K562 (cell line): ENCODE measurements around the gene MIEN1. TPM values are rescaled to one million over a fixed set of nuclear protein-coding genes. Genes with fewer than 3 reads are reported as not detected.

Experiments
- BCOR ChIP-seq: fragments of 450-650 bp; IDR thresholded peaks from 2 replicates; pipeline ENCODE4 v1.6.1; 2016
- CAMTA2 ChIP-seq: fragments of 250-450 bp; sonication (Bioruptor Pico); conservative IDR thresholded peaks from 2 replicates; pipeline ENCODE4 v1.5.1; 2022
- CBX8 ChIP-seq: fragments of 200-600 bp; sonication (generic); IDR thresholded peaks from 2 replicates; pipeline ENCODE4 v1.6.1; 2012; ENCODE audit warnings: borderline replicate concordance, mixed run types, low read depth, mild to moderate bottlenecking, moderate library complexity, mixed read lengths, low read length, control low read depth, inconsistent platforms; ENCODE audit not compliant: poor library complexity, severe bottlenecking; ENCODE audit errors: extremely low read depth
- DPF2 ChIP-seq: fragments of 450-650 bp; IDR thresholded peaks from 2 replicates; pipeline ENCODE4 v1.6.1; 2016
- FOXA1 ChIP-seq: fragments of 450-650 bp; IDR thresholded peaks from 2 replicates; pipeline ENCODE4 v1.6.1; 2016; ENCODE audit warnings: mild to moderate bottlenecking, borderline replicate concordance
- FOXO4 ChIP-seq: fragments of 450-650 bp; formaldehyde crosslinking; IDR thresholded peaks from 2 replicates; pipeline ENCODE4 v1.4.0; 2020; ENCODE audit warnings: mild to moderate bottlenecking, moderate library complexity
- KDM2B ChIP-seq: fragments of 250-450 bp; sonication (Bioruptor Pico); IDR thresholded peaks from 2 replicates; pipeline ENCODE4 v1.8.0; 2021; ENCODE audit warnings: mild to moderate bottlenecking, moderate library complexity
- KLF10 ChIP-seq: fragments of 250-450 bp; sonication (Bioruptor Pico); IDR thresholded peaks from 2 replicates; pipeline ENCODE4 v1.6.1; 2021; ENCODE audit warnings: matching md5 sums
- MEIS2 ChIP-seq: fragments of 450-650 bp; IDR thresholded peaks from 2 replicates; pipeline ENCODE4 v1.6.1; 2014; ENCODE audit warnings: mild to moderate bottlenecking; ENCODE audit not compliant: partially characterized antibody
- MYC ChIP-seq, 2 experiments: fragments of 250-450 bp in 1 of 2; sonication (Bioruptor Pico) in 1 of 2; IDR thresholded peaks; 2 replicates each; pipeline versions ENCODE4 v1.5.1 to v1.6.1; 2012 to 2021; ENCODE audit warnings: low read depth in 2 of 2, borderline replicate concordance in 1 of 2, improper control_type of control experiment in 1 of 2, low read length in 1 of 2, mild to moderate bottlenecking in 1 of 2, moderate library complexity in 1 of 2
- POLR2G ChIP-seq: fragments of 200-400 bp; formaldehyde crosslinking; IDR thresholded peaks from 2 replicates; pipeline ENCODE4 v1.6.1; 2017; ENCODE audit warnings: low read depth, mild to moderate bottlenecking, antibody characterized with exemption, low read length, moderate library complexity
- RFX5 ChIP-seq: IDR thresholded peaks from 2 replicates; pipeline ENCODE4 v1.6.1; 2011; ENCODE audit warnings: low read depth, mild to moderate bottlenecking, improper control_type of control experiment, low read length
- RHOXF2B ChIP-seq: fragments of 250-450 bp; sonication (Bioruptor Pico); conservative IDR thresholded peaks from 2 replicates; pipeline ENCODE4 v1.5.1; 2021
- RNF219 ChIP-seq: fragments of 250-450 bp; sonication (Bioruptor Pico); IDR thresholded peaks from 2 replicates; pipeline ENCODE4 v1.5.0; 2022; ENCODE audit warnings: mild to moderate bottlenecking
- SAFB ChIP-seq: fragments of 200-400 bp; formaldehyde crosslinking; IDR thresholded peaks from 2 replicates; pipeline ENCODE4 v1.6.1; 2017; ENCODE audit warnings: low read depth, low read length, borderline replicate concordance
- TCF7 ChIP-seq: sonication (generic); IDR thresholded peaks from 2 replicates; pipeline ENCODE4 v1.6.1; 2016; ENCODE audit warnings: antibody characterized with exemption, borderline replicate concordance
- ZBTB7A ChIP-seq: IDR thresholded peaks from 2 replicates; pipeline ENCODE4 v1.6.1; 2011; ENCODE audit warnings: low read depth, mild to moderate bottlenecking, low read length, moderate library complexity, borderline replicate concordance; ENCODE audit not compliant: control insufficient read depth
- ZNF143 ChIP-seq: sonication (generic); formaldehyde crosslinking; IDR thresholded peaks from 2 replicates; pipeline ENCODE4 v1.9.0; 2022; ENCODE audit warnings: mild to moderate bottlenecking, missing genetic modification reagents
- ZNF282 ChIP-seq: sonication (generic); formaldehyde crosslinking; IDR thresholded peaks from 2 replicates; pipeline ENCODE4 v1.8.1; 2023; ENCODE audit warnings: missing genetic modification reagents
- ZNF639 ChIP-seq, 2 experiments: fragments of 200-800 bp in 1 of 2; sonication (Bioruptor generic) in 1 of 2; sonication (generic) in 1 of 2; formaldehyde crosslinking in 1 of 2; IDR thresholded peaks in 1 of 2; conservative IDR thresholded peaks in 1 of 2; 2 replicates each; pipeline versions ENCODE4 v1.5.0 to v1.6.1; 2016 to 2020; ENCODE audit warnings: missing compliant biosample characterization in 1 of 2, missing genetic modification characterization in 1 of 2, missing genetic modification reagents in 1 of 2
- polyA plus RNA-seq, 8 experiments: library from polyadenylated mRNA; depleted of rRNA in 4 of 8; stranded (reverse) in 5 of 8; unstranded in 3 of 8; fragments of >200 nt; fragmentation: Nextera tagmentation in 2 of 8; fragmentation: Illumina TruSeq in 1 of 8; extraction: Ambion mirVana in 2 of 8; extraction: Trizol in 1 of 8; gene quantifications; 2 replicates each; pipeline versions ENCODE4 v1.2.1 to v1.2.3, GENCODE V29; 2011 to 2014; ENCODE audit warnings: inconsistent platforms in 1 of 8, missing spikeins in 1 of 8
- total RNA-seq, 7 experiments: library from RNA; depleted of rRNA in 6 of 7; stranded (reverse); fragments of >200 nt in 6 of 7; fragmentation: Illumina TruSeq in 2 of 7; extraction: Trizol in 2 of 7; gene quantifications; 2 replicates each; pipeline versions ENCODE4 v1.2.1 to v1.2.3, GENCODE V29; 2011 to 2021; ENCODE audit warnings: low replicate concordance in 1 of 7

Gene MIEN1
- total and polyA plus RNA-seq, 9 of the 15 experiments (the other 6 are each of a cell fraction or from before 2014, with no cell fraction given), result 61.3 to 142 (median 78.9) TPM

- no peak for TF ChIP-seq ZNF639 (CRISPR knock-in tag; conservative IDR thresholded peaks at IDR 0.05 in 1 of 2, IDR thresholded peaks at IDR 0.05 in 1 of 2)
- TF ChIP-seq FOXO4 (CRISPR knock-in tag), result no peak
- no peak for TF ChIP-seq TCF7
- no peak for TF ChIP-seq FOXA1
- TF ChIP-seq CAMTA2 (CRISPR knock-in tag), result no peak
- TF ChIP-seq POLR2G, result no peak
- TF ChIP-seq ZBTB7A, result no peak
- no peak for TF ChIP-seq MYC (IDR thresholded peaks at IDR 0.05; ENCODE audit: low read depth, low read length)
- no peak for TF ChIP-seq MYC (CRISPR knock-in tag; IDR thresholded peaks at IDR 0.05; ENCODE audit: borderline replicate concordance, low read depth)
- TF ChIP-seq RNF219, result no peak
- no peak for TF ChIP-seq CBX8
- no peak for TF ChIP-seq ZNF282 (CRISPR knock-in tag)
- no peak for TF ChIP-seq RHOXF2B (CRISPR knock-in tag)
- TF ChIP-seq KLF10 (CRISPR knock-in tag), result no peak
- TF ChIP-seq DPF2, result peak; percentile 83
- no peak for TF ChIP-seq ZNF143 (CRISPR knock-in tag)
- TF ChIP-seq BCOR, result 0 out of 2 replicates have a peak, but pooled peaks have one; percentile 12
- no peak for TF ChIP-seq RFX5
- no peak for TF ChIP-seq SAFB
- peak; percentile 10 for TF ChIP-seq MEIS2
- no peak for TF ChIP-seq KDM2B (CRISPR knock-in tag)
These were observed 46.9 kb downstream of the MIEN1 start (continued) for GRCh38 chr17:39683295-39683939.
